Naive thymus-derived CD8-positive, alpha-beta T cell (primary cell): ENCODE data around the gene RBBP9. TPM values are rescaled to one million over a fixed set of nuclear protein-coding genes. Genes with fewer than 3 reads are reported as not detected.
A peak's percentile ranks its signal among the peaks of the same experiment; 100 is the strongest.

Source experiments
- ATAC-seq, 2 donors: fragments of 150-1000 bp; cut with Tn5 transposase in 1 of 2; sonication (Bioruptor Pico), chemical (Tn5 transposase) in 1 of 2; 1 replicate in 1 of 2; 2 replicates in 1 of 2; pipeline ENCODE4 v1.10.0; 2021; ENCODE audit warnings: mild to moderate bottlenecking in 2 of 2, moderate library complexity in 2 of 2
- POLR2A ChIA-PET: fragments of 350-600 bp; sonication (Branson Sonifier 250); formaldehyde crosslinking; loops from one replicate; lab custom pipeline; 2021; ENCODE audit warnings: antibody characterized with exemption; lab: Charles Lee
- DNase-seq, 10 donors: peaks; one replicate each; pipeline versions ENCODE4 v3.0.0 to v3.0.0-alpha.2; 2020 to 2022
- H3K27ac Mint-ChIP-seq, 10 donors: one replicate each; pipeline ENCODE4 v1.8.0; 2020 to 2022; ENCODE audit warnings: mild to moderate bottlenecking in 10 of 10, mixed read lengths in 10 of 10, moderate library complexity in 4 of 10, inconsistent platforms in 1 of 10
- H3K27me3 Mint-ChIP-seq, 5 donors: one replicate each; pipeline ENCODE4 v1.8.0; 2021 to 2022; ENCODE audit warnings: mixed read lengths in 5 of 5
- H3K36me3 Mint-ChIP-seq, 3 donors: one replicate each; pipeline ENCODE4 v1.8.0; 2020 to 2022; ENCODE audit warnings: mixed read lengths in 3 of 3, mild to moderate bottlenecking in 2 of 3, inconsistent platforms in 1 of 3
- H3K4me1 Mint-ChIP-seq, 4 donors: one replicate each; pipeline ENCODE4 v1.8.0; 2021 to 2022; ENCODE audit warnings: mixed read lengths in 4 of 4
- H3K4me3 Mint-ChIP-seq, 10 donors: one replicate each; pipeline ENCODE4 v1.8.0; 2020 to 2022; ENCODE audit warnings: mild to moderate bottlenecking in 10 of 10, mixed read lengths in 10 of 10, moderate library complexity in 6 of 10, inconsistent platforms in 1 of 10
- H3K9me3 Mint-ChIP-seq, 9 donors: one replicate each; pipeline ENCODE4 v1.8.0; 2020 to 2022; ENCODE audit warnings: mixed read lengths in 9 of 9, mild to moderate bottlenecking in 3 of 9, inconsistent platforms in 1 of 9, moderate library complexity in 1 of 9
- polyA plus RNA-seq, 3 donors: library from polyadenylated mRNA; unstranded; fragments of 300-500 nt; fragmentation: Illumina TruSeq; gene quantifications; one replicate each; pipeline ENCODE4 v1.2.3, GENCODE V29; 2021
- total RNA-seq, 8 experiments: library from RNA in 2 of 8; stranded (reverse) in 2 of 8; gene quantifications; one replicate each; pipeline ENCODE4 v1.2.3 and lab custom pipeline; 2021 to 2026

Gene RBBP9
- total and polyA plus RNA-seq, 5 experiments from 2014 or later = 7.5 to 9.9 (median 8.5) TPM

DNA sequence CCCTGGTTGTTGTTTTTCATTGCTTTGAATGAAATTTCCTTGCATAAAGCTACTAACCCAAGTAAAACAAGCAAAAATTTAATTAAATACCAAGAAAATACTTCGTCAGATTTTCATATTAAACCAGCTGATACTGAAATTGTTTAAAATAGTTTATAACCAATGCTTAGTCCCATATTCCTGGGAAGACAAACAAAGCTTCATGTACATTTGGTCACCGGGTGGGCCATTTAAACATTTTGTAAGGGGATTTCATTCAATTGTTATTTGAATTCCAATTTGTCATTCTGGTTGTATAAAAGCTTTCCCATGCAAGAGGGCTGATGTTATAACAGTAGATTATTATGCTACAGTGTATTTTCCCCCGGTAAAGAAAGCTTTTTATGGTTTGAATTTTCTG, 578 bp upstream of the RBBP9 start:
- H3K4me1 Mint-ChIP-seq = peaks cover 11 to 19% (median 14%) of the 10 kb centered on the region in 4 donors
- H3K27me3 Mint-ChIP-seq = peaks cover 5 to 12% (median 7%) of the 10 kb centered on the region in 5 donors
- H3K9me3 Mint-ChIP-seq = no peaks in the 10 kb centered on the region
- peaks cover 6 to 10% (median 10%) of the 10 kb centered on the region in 3 donors for H3K36me3 Mint-ChIP-seq
- POLR2A ChIA-PET = interaction anchor here (1.6 to 4.5 kb wide), 5 partner anchors 9 to 69 kb away, joined by 4 to 94 read pairs (median 8); partner anchors contain the start of genes DZANK1, POLR3F, SEC23B and SMIM26
- DNase-seq (no peak), ATAC-seq (no peak)
- peak overlapping the region in 9 of 10 donors; percentile 61 to 98 (median 95) for H3K27ac Mint-ChIP-seq
- H3K4me3 Mint-ChIP-seq = peak overlapping the region; percentile 95 to 99 (median 97)

DNA sequence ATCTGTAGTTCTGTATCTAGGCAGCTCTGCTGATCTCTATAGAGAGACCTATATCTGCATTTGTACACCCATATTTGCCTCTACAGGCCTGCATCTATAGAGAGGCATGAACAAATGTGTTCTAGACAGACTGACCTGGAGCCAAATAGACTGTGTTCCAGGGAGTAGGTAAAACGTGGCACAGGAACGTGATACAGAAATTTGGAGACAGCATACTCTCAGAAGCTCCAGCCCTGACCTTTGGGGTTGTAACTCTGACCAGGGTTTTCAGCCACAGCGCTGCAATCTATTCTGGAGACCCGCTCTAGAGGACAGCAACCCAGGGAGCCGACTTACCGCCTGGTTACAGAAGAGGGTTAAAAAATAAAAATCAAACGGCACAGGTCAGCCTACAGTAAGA, 983 bp downstream of the RBBP9 start:
- ATAC-seq (no peak), DNase-seq (no peak)
- peaks cover 6 to 19% (median 10%) of the 10 kb centered on the region in 3 donors for H3K36me3 Mint-ChIP-seq
- H3K4me3 Mint-ChIP-seq = peak overlapping the region; percentile 95 to 99 (median 97)
- no peaks in the 10 kb centered on the region for H3K27me3 Mint-ChIP-seq
- peaks cover 11 to 19% (median 14%) of the 10 kb centered on the region in 4 donors for H3K4me1 Mint-ChIP-seq
- H3K27ac Mint-ChIP-seq = peak overlapping the region in 9 of 10 donors; percentile 19 to 97 (median 85)
- H3K9me3 Mint-ChIP-seq = no peaks in the 10 kb centered on the region
- POLR2A ChIA-PET = interaction anchor here (1.0 to 4.5 kb wide), 6 partner anchors 11 to 208 kb away, joined by 3 to 94 read pairs (median 8); partner anchors contain the start of genes DZANK1, POLR3F, SEC23B and SMIM26

DNA sequence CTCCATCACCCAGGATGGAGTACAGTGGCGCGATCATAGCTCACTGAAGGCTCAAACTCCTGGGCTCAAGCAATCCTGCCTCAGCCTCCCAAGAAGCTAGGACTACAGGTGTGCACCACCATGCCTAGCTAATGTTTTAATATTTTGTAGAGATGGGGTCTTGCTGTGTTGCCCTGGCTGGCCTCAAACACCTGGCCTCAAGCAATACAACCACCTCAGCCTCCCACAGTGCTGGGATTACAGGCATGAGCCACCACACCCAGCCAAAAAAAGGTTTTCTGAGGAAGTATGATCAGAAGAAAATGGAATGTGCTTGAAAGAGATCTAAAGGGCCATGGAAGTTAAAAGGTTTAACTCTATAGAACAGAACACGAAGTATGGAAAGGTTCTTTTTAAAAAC, 8.7 kb downstream of the RBBP9 start:
- peaks cover 3 to 78% (median 15%) of the 10 kb centered on the region in 3 donors for H3K36me3 Mint-ChIP-seq

DNA sequence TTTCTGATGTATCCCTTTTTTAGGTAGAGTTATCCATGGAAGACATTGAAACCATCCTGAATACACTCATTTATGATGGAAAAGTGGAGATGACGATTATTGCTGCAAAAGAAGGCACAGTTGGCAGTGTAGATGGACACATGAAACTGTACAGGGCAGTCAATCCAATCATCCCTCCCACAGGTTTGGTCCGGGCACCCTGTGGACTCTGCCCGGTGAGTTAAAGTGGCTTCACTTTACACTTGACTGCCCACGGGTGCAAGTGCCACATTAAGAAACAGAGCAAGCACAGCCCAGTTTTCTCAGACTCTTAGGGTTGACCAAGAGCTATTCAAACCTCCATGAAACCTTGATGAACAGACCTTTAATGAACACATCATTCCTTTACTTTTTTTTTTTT, 15.4 kb downstream of the RBBP9 start:
- Mint-ChIP-seq H3K9me3 (no peaks in the 10 kb centered on the region), H3K4me1 (peaks cover 0 to 3% (median 0%) of the 10 kb centered on the region in 4 donors), H3K27me3 (no peaks in the 10 kb centered on the region), H3K4me3 (no peak overlapping the region), H3K36me3 (peaks cover 0 to 89% (median 17%) of the 10 kb centered on the region in 3 donors), H3K27ac (peak overlapping the region in 2 of 10 donors; percentile 40 to 58)
- POLR2A ChIA-PET = interaction anchor here (1.9 kb wide), 1 partner anchor 15 kb away, joined by 6 read pairs; the partner anchor contains the start of gene RBBP9
- no peak for ATAC-seq
- no peak for DNase-seq

More for the DNA sequence above, 8.7 kb downstream of the RBBP9 start:
- POLR2A ChIA-PET = interaction anchor here (1.0 kb wide), 1 partner anchor 21 kb away, joined by 3 read pairs; the partner anchor contains the start of genes DZANK1 and POLR3F
- Mint-ChIP-seq H3K4me3 (no peak overlapping the region), H3K9me3 (no peaks in the 10 kb centered on the region), H3K27ac (no peak overlapping the region), H3K4me1 (peaks cover 0 to 3% (median 0%) of the 10 kb centered on the region in 4 donors), H3K27me3 (no peaks in the 10 kb centered on the region)
- DNase-seq (no peak), ATAC-seq (no peak)

DNA sequence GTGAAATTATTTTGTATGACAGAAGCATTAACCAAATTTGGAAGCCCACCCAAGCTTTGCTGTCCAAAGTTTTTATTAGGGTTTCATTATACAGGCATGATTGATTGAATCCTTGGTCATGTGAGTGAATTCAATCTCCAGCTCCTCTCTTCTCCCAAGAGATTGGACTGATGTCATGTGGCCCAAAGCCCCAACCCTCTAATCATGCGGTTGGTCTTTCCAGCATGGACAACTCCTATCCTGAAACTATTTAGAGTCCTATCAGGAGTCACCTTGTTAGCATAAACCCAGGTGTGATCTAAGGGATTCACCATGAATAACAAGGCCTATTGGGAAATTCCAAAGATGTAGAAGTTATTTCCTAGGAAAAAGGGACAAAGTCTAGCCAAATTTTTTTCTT, 19.2 kb downstream of the RBBP9 start:
- H3K27ac Mint-ChIP-seq = peak overlapping the region in 1 of 10 donors; percentile 29
- peaks cover 0 to 91% (median 28%) of the 10 kb centered on the region in 3 donors for H3K36me3 Mint-ChIP-seq
- ATAC-seq = no peak
- peaks cover 0 to 3% (median 0%) of the 10 kb centered on the region in 4 donors for H3K4me1 Mint-ChIP-seq
- POLR2A ChIA-PET = interaction anchor here (1.3 kb wide), 1 partner anchor 19 kb away, joined by 4 read pairs; the partner anchor contains the start of gene RBBP9
- no peaks in the 10 kb centered on the region for H3K27me3 Mint-ChIP-seq
- DNase-seq = no peak
- H3K4me3 Mint-ChIP-seq = no peak overlapping the region
- no peaks in the 10 kb centered on the region for H3K9me3 Mint-ChIP-seq

DNA sequence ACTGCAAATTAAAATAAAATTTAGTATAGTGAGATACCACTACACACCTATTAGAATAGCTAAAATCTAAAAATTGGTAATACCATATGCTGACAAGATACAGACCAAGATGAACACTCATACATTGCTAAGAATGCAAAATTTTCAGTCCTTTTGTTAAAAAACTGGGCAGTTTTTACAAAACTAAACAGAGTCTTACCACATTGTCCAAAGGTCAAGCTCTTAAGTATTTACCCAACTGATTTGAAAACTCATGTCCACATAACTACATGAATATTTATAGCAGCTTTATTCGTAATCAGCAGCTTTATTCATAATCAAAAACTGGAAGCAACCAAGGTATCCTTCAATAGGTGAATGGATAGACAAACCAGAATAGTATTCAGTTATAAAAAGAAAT, 19.8 kb downstream of the RBBP9 start:
- peaks cover 0 to 85% (median 23%) of the 10 kb centered on the region in 3 donors for H3K36me3 Mint-ChIP-seq
- H3K27ac Mint-ChIP-seq = no peak overlapping the region
- H3K4me3 Mint-ChIP-seq = no peak overlapping the region
- peaks cover 0 to 3% (median 0%) of the 10 kb centered on the region in 4 donors for H3K4me1 Mint-ChIP-seq
- no peak for DNase-seq
- no peaks in the 10 kb centered on the region for H3K9me3 Mint-ChIP-seq
- no peaks in the 10 kb centered on the region for H3K27me3 Mint-ChIP-seq
- POLR2A ChIA-PET = interaction anchor here (1.3 kb wide), 1 partner anchor 20 kb away, joined by 4 read pairs; the partner anchor contains the start of gene RBBP9
- ATAC-seq = no peak

DNA sequence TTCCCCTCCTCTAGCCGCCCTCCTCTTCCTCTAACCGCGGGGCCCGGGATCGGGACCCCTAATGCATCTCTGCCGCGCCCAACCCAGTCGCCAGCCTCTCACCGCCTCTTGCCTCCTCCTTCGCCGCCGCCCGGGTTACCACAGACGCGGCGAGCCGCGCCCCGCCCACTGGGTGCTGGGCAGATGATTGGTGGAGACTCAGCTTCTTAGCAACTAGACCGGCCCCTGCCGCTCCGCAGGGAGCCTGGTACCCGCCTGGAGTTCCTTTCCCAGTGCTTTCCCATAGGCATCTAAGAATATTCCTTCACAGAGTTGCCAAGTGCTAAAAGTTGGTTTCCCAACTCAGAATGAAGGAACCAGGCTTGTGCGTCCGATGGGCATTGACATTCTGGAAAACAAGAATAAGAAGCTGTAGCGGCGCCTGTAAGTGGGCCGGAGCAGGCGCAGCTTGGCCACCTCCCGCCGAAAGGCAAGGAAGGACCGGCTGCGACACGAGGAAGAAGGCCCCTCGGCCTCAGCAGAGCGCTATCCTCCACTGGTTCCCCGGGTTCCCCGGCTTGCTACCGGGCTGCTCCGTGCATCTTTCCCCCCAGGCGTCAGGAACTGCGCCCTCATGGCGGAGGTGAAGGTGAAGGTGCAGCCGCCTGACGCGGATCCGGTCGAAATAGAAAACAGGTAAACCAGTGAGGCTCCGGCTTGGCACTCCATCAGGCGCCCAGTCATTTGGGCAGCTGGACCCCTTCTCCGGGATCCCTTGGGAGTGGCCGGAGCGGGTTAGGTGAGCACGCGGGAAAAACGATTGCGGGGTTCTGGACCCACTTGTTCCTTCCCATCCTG, 29.9 kb downstream of the RBBP9 start, which contains the start of the genes DZANK1 and POLR3F:
Gene DZANK1 (minus strand): TSS at position 137 of the 837 bp plus-strand sequence. CDS start 1,672 bp downstream, outside the sequence.
Gene POLR3F (plus strand): TSS at position 497 of the 837 bp plus-strand sequence. CDS start 117 bp downstream, at position 614.
- POLR2A ChIA-PET = interaction anchor here (0.8 to 2.5 kb wide), 9 partner anchors 8 to 501 kb away, joined by 3 to 49 read pairs (median 5); partner anchors contain the start of genes RBBP9, SEC23B, SMIM26 and ZNF133
- Mint-ChIP-seq H3K36me3 (peaks cover 0 to 17% (median 0%) of the 10 kb centered on the region in 3 donors), H3K27ac (peak within 1 kb of the TSS; percentile 95 to 99 (median 97)), H3K27me3 (no peaks in the 10 kb centered on the region), H3K9me3 (no peaks in the 10 kb centered on the region), H3K4me1 (peaks cover 8 to 34% (median 28%) of the 10 kb centered on the region in 4 donors), H3K4me3 (peak within 1 kb of the TSS; percentile 90 to 100 (median 97))
- ATAC-seq (peak; percentile 92 to 96), DNase-seq (peak; percentile 85 to 96 (median 90))

DNA sequence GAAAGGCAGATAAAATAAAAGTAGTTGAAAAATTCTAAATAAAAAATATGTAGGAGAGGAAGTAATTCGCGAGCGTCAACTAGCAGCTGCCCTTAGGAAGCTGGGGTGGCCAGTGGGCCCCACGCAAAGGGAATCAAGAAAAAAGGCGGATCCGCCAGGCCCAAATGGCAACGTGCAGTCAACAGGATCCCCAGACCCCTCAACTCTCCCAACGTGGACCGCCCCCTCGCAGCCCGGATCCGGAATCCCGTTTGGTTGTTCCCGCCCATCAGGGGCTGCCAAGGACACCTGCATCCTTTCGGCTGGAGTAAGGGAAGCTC, 30.5 kb downstream of the RBBP9 start:
- Mint-ChIP-seq H3K9me3 (no peaks in the 10 kb centered on the region), H3K4me1 (peaks cover 8 to 34% (median 28%) of the 10 kb centered on the region in 4 donors), H3K36me3 (peaks cover 0 to 15% (median 0%) of the 10 kb centered on the region in 3 donors), H3K27ac (peak overlapping the region; percentile 95 to 99 (median 97)), H3K27me3 (no peaks in the 10 kb centered on the region), H3K4me3 (peak overlapping the region; percentile 90 to 100 (median 97))
- ATAC-seq (peak; percentile 15 to 49), DNase-seq (no peak)
- POLR2A ChIA-PET = interaction anchor here (0.8 to 2.5 kb wide), 9 partner anchors 8 to 501 kb away, joined by 3 to 49 read pairs (median 5); partner anchors contain the start of genes RBBP9, SEC23B, SMIM26 and ZNF133

DNA sequence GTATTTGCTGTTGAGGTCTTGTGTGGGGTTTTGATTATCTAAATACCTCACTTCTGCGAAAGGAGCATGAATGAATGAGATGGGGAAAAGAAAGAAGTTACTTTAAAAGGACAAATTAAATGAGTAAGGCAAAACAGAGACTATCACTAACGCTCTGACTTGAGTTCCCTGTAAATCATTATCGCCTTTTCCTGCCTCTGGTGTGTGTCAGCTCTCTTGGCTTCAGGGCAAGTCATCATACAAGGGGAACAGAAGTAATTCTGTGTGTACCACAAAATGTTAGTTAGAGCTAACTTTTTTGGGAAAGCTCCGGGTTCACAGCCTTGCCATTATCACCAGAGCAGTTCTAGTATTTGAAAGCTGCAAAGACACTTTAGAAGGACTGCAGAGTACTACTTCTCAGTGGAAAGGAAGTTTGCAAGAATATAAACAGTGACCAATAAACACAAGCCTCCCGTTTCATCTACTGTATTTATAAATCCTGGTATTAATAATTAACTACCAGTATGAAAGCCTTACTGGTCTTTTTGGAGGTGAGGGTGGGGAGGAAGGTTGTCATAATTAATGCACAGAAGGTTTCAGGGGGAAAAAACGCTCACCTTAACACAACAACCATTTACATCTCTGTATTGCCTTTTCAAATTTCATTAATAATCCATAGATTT, 31.4 kb downstream of the RBBP9 start:
- DNase-seq (no peak), ATAC-seq (no peak)
- Mint-ChIP-seq H3K27ac (peak overlapping the region; percentile 37 to 99 (median 97)), H3K36me3 (peaks cover 0 to 8% (median 0%) of the 10 kb centered on the region in 3 donors), H3K4me3 (peak overlapping the region; percentile 23 to 100 (median 97)), H3K27me3 (no peaks in the 10 kb centered on the region), H3K9me3 (no peaks in the 10 kb centered on the region), H3K4me1 (peaks cover 8 to 34% (median 28%) of the 10 kb centered on the region in 4 donors)
- POLR2A ChIA-PET = interaction anchor here (1.3 to 2.5 kb wide), 4 partner anchors 41 to 178 kb away, joined by 5 to 49 read pairs (median 15); partner anchors contain the start of genes SEC23B, SMIM26 and ZNF133

DNA sequence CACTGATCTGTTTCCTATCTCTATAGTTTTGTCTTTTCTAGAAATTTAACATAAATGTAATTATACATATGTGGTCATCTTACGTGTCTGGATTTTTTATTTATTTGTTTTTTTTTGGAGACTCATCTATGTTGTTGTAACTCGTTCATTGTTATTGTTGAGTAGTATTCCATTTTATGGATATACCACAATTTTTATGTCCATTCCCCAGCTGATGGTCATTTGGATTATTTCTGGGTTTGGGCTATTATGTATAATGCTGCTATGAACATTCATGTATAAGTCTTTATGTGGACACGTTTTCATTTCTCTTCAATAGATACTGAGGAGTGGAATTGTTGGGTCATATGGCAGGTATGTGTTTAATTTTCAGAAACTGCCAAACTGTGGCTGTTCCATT, 40.4 kb downstream of the RBBP9 start:
- Mint-ChIP-seq H3K4me3 (no peak overlapping the region), H3K27me3 (no peaks in the 10 kb centered on the region), H3K4me1 (no peaks in the 10 kb centered on the region), H3K9me3 (peaks cover 0 to 11% (median 4%) of the 10 kb centered on the region in 9 donors), H3K36me3 (peaks cover 2 to 10% (median 6%) of the 10 kb centered on the region in 3 donors), H3K27ac (peak overlapping the region in 1 of 10 donors; percentile 65)
- DNase-seq (no peak), ATAC-seq (no peak)
- POLR2A ChIA-PET = no interaction called here

DNA sequence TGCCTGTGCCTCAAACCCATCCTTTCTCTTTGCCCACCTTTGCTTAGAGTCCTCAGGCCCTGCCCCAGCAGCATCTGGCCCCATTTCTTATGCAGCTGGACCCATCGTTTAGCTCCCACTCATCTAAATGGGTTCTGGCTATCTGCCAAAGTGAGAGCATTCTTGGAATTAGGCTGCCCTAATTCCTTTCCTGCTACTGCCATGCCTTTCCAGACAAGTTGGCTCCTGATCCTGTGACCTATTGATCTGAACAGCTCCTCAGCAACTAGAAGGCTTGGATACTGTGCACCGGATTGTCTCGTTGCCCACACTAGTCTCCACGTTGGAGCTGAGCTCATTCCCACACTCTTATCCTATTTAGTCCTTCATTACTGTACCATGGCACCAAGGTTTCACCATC, 53.1 kb downstream of the RBBP9 start:
- no peak overlapping the region for H3K4me3 Mint-ChIP-seq
- ATAC-seq (no peak), DNase-seq (no peak)
- POLR2A ChIA-PET = no interaction called here
- no peak overlapping the region for H3K27ac Mint-ChIP-seq
- no peaks in the 10 kb centered on the region for H3K9me3 Mint-ChIP-seq
- no peaks in the 10 kb centered on the region for H3K27me3 Mint-ChIP-seq
- no peaks in the 10 kb centered on the region for H3K4me1 Mint-ChIP-seq
- H3K36me3 Mint-ChIP-seq = peaks cover 0 to 8% (median 0%) of the 10 kb centered on the region in 3 donors

DNA sequence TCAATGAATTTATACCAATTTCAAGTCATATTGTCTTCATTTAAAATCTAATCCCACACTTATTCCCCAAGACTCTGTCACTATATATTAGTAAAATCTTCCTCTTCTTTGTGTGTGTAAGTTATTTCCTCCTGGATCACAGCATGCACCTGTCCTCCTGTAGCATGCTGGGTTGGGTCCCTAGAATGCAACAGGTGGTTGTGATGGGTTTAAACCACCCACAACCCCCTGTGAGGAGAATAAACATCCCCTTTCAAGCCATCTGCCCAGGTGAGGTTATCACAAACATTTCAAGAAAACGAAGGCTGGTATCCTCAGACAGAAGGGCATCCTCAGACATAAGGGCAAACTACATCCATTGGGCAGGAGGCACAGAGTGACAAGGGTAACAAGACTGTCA, 56.6 kb downstream of the RBBP9 start:
- no peaks in the 10 kb centered on the region for H3K27me3 Mint-ChIP-seq
- peaks cover 0 to 4% (median 0%) of the 10 kb centered on the region in 3 donors for H3K36me3 Mint-ChIP-seq
- ATAC-seq (no peak), DNase-seq (no peak)
- H3K9me3 Mint-ChIP-seq = no peaks in the 10 kb centered on the region
- H3K27ac Mint-ChIP-seq = no peak overlapping the region
- peaks cover 0 to 5% (median 2%) of the 10 kb centered on the region in 4 donors for H3K4me1 Mint-ChIP-seq
- POLR2A ChIA-PET = no interaction called here
- H3K4me3 Mint-ChIP-seq = no peak overlapping the region
